CD4-positive, alpha-beta memory T cell (primary cell): ENCODE measurements around the gene ACVR1. TPM values are rescaled to one million over a fixed set of nuclear protein-coding genes. Genes with fewer than 3 reads are reported as not detected.

Experiments used
- CTCF ChIA-PET: fragments of 350-600 bp; sonication (Branson Sonifier 250); formaldehyde crosslinking; loops from one replicate; lab custom pipeline; 2021; ENCODE audit warnings: inconsistent platforms; ENCODE audit not compliant: partially characterized antibody; lab: Charles Lee
- POLR2A ChIA-PET: fragments of 350-600 bp; sonication (Branson Sonifier 250); formaldehyde crosslinking; loops from one replicate; lab custom pipeline; 2021; ENCODE audit not compliant: partially characterized antibody; lab: Charles Lee
- DNase-seq, 5 donors: peaks; one replicate each; pipeline versions ENCODE4 v3.0.0 to v3.0.0-alpha.2; 2020 to 2022; ENCODE audit warnings: mixed read lengths in 1 of 5
- H3K27ac ChIP-seq: one replicate; pipeline ENCODE4 v1.7.0; 2013; ENCODE audit warnings: low read depth, low read length
- H3K27me3 ChIP-seq: 2 replicates; pipeline ENCODE4 v1.7.0; 2013; ENCODE audit warnings: mild to moderate bottlenecking, low read length, moderate library complexity; ENCODE audit not compliant: insufficient read depth
- H3K36me3 ChIP-seq: 2 replicates; pipeline ENCODE4 v1.7.0; 2013; ENCODE audit warnings: mild to moderate bottlenecking, low read length, moderate library complexity; ENCODE audit not compliant: insufficient read depth
- H3K4me1 ChIP-seq: 2 replicates; pipeline ENCODE4 v1.7.0; 2013; ENCODE audit warnings: mild to moderate bottlenecking, low read length, moderate library complexity; ENCODE audit not compliant: insufficient read depth
- H3K4me3 ChIP-seq, 2 donors: one replicate each; pipeline ENCODE4 v1.7.0; 2013; ENCODE audit warnings: low read length in 2 of 2, mild to moderate bottlenecking in 1 of 2
- H3K9me3 ChIP-seq, 2 donors: one replicate each; pipeline ENCODE4 v1.7.0; 2013; ENCODE audit warnings: low read length in 2 of 2, control low read depth in 1 of 2; ENCODE audit not compliant: control insufficient read depth in 1 of 2
- H3K27ac Mint-ChIP-seq, 7 donors: one replicate each; pipeline ENCODE4 v1.8.0; 2020 to 2021; ENCODE audit warnings: mixed read lengths in 7 of 7, mild to moderate bottlenecking in 6 of 7, inconsistent platforms in 3 of 7, moderate library complexity in 3 of 7
- H3K27me3 Mint-ChIP-seq, 2 donors: one replicate each; pipeline ENCODE4 v1.8.0; 2020 to 2021; ENCODE audit warnings: mixed read lengths in 2 of 2
- H3K36me3 Mint-ChIP-seq, 2 donors: one replicate each; pipeline ENCODE4 v1.8.0; 2020 to 2021; ENCODE audit warnings: mixed read lengths in 2 of 2, inconsistent platforms in 1 of 2, mild to moderate bottlenecking in 1 of 2
- H3K4me1 Mint-ChIP-seq, 4 donors: one replicate each; pipeline ENCODE4 v1.8.0; 2020 to 2021; ENCODE audit warnings: mixed read lengths in 4 of 4, mild to moderate bottlenecking in 1 of 4
- H3K4me3 Mint-ChIP-seq, 8 donors: one replicate each; pipeline ENCODE4 v1.8.0; 2020 to 2021; ENCODE audit warnings: mixed read lengths in 8 of 8, mild to moderate bottlenecking in 7 of 8, moderate library complexity in 6 of 8, inconsistent platforms in 3 of 8
- H3K9me3 Mint-ChIP-seq, 8 donors: one replicate each; pipeline ENCODE4 v1.8.0; 2020 to 2021; ENCODE audit warnings: mixed read lengths in 8 of 8, mild to moderate bottlenecking in 5 of 8, inconsistent platforms in 3 of 8, moderate library complexity in 1 of 8
- intact Hi-C: fragments of 100-400 bp; cut with micrococcal nuclease; formaldehyde crosslinking; loops from one replicate; pipeline ENCODE4 v1.15.1; 2023
- polyA plus RNA-seq, 2 donors: library from polyadenylated mRNA; unstranded; fragments of 300-500 nt; fragmentation: Illumina TruSeq; gene quantifications; one replicate each; pipeline ENCODE4 v1.2.3, GENCODE V29; 2021
- total RNA-seq, 2 experiments: library from RNA; stranded (reverse); gene quantifications; one replicate each; pipeline ENCODE4 v1.2.3, GENCODE V29; 2021

ACVR1 gene
- total RNA-seq (10 to 100 TPM; 26.9 to 31.9 TPM), polyA plus RNA-seq (10 to 100 TPM; 16.1 to 23.3 TPM)

DNA sequence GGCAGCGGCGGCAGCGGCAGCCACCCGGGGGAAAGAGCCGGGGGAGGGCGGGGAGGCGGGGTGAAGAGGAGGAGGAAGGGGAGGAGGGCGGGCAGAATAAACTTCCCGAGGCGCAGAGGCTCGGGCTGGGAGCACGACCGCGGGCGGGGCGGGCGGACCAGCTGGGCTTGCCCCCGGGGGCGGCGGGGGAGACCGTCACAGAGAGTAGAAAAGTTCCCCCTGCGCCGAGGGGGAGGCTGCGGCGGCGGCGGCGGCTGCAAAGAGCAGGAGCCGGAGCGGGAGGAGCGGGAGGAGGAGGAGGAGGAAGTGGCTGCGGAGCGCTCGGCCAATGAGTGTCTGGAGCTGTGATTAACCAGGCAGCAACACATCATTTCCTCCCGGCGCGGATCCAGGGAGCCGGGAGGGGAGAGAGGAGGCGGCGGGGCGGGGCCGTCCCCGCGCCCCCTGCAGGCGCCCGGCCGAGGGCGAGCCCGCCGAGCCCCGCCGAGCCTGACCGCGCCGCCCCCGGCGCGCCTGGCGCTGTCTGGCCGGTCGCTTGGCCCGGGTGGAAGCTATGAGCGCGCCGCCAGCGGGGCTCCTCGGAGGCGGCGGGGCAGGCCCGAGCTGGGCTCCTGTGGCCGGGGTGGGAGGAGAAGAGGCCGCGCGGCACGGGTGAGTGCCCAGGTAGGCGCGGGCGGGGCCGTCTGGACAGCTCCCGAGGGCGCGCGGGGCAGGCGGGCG lies at the start of gene ACVR1:
TSS of gene ACVR1 (minus strand) at position 265 of the 720 bp plus-strand sequence. CDS start 76,837 bp downstream, outside the sequence.
- peak within 1 kb of the TSS; percentile 74 to 76 for H3K4me3 ChIP-seq
- peak; percentile 78 to 90 (median 80) for DNase-seq
- no peaks in the 10 kb centered on the region for H3K27me3 ChIP-seq
- Mint-ChIP-seq H3K27ac (peak within 1 kb of the TSS; percentile 88 to 96 (median 93)), H3K4me3 (peak within 1 kb of the TSS; percentile 94 to 100 (median 96)), H3K36me3 (peaks cover 0 to 14% of the 10 kb centered on the region in 2 donors), H3K27me3 (no peaks in the 10 kb centered on the region), H3K9me3 (no peaks in the 10 kb centered on the region), H3K4me1 (peaks cover 46 to 69% (median 60%) of the 10 kb centered on the region in 4 donors)
- intact Hi-C loops = loop anchor here (1.0 to 10.0 kb wide), 7 partner anchors 21 to 1836 kb away; partner anchors contain the start of genes ACVR1C, CCDC148, MARCHF7 and NR4A2
- CTCF ChIA-PET = interaction anchor here (0.8 to 4.7 kb wide), 15 partner anchors 9 to 247 kb away, joined by 3 to 39 read pairs (median 7); no protein-coding TSS in a partner anchor
- no peaks in the 10 kb centered on the region for H3K9me3 ChIP-seq
- POLR2A ChIA-PET = interaction anchor here (0.5 to 7.3 kb wide), 23 partner anchors 9 to 1836 kb away, joined by 3 to 308 read pairs (median 3); partner anchors contain the start of genes CYTIP and MARCHF7
- H3K4me1 ChIP-seq = peaks cover 72% of the 10 kb centered on the region
- H3K27ac ChIP-seq = peak within 1 kb of the TSS; percentile 66
- peaks cover 4% of the 10 kb centered on the region for H3K36me3 ChIP-seq

DNA sequence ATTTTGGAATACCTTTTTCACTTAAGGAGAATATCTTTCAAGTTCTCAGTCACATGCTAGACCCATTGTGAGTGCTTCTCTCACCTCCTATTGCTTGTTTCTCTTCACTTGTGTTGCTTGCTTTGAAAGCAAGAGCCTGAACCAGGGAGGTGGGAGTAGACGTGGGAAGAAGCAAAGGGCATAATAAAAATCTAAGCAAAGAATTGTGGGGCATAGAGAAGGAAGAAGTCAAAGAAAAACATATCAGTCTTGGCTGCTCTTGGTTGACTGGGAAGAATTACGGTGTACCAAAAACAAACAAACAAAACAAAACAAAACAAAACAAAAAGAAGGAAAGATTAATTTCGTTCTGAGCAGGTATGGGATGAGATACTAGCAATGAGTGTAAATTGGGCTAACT lies 48.9 kb upstream of the ACVR1 start:
- Histone ChIP-seq H3K9me3 (no peaks in the 10 kb centered on the region), H3K36me3 (no peaks in the 10 kb centered on the region), H3K27me3 (no peaks in the 10 kb centered on the region), H3K4me1 (no peaks in the 10 kb centered on the region), H3K4me3 (no peak overlapping the region), H3K27ac (no peak overlapping the region)
- no peak for DNase-seq
- H3K27me3 Mint-ChIP-seq = peaks cover 0 to 2% of the 10 kb centered on the region in 2 donors
- H3K4me3 Mint-ChIP-seq = no peak overlapping the region
- intact Hi-C loops = no loop called here
- CTCF ChIA-PET = no interaction called here
- POLR2A ChIA-PET = no interaction called here
- no peaks in the 10 kb centered on the region for H3K4me1 Mint-ChIP-seq
- no peaks in the 10 kb centered on the region for H3K9me3 Mint-ChIP-seq
- no peak overlapping the region for H3K27ac Mint-ChIP-seq
- peaks cover 0 to 2% of the 10 kb centered on the region in 2 donors for H3K36me3 Mint-ChIP-seq

DNA sequence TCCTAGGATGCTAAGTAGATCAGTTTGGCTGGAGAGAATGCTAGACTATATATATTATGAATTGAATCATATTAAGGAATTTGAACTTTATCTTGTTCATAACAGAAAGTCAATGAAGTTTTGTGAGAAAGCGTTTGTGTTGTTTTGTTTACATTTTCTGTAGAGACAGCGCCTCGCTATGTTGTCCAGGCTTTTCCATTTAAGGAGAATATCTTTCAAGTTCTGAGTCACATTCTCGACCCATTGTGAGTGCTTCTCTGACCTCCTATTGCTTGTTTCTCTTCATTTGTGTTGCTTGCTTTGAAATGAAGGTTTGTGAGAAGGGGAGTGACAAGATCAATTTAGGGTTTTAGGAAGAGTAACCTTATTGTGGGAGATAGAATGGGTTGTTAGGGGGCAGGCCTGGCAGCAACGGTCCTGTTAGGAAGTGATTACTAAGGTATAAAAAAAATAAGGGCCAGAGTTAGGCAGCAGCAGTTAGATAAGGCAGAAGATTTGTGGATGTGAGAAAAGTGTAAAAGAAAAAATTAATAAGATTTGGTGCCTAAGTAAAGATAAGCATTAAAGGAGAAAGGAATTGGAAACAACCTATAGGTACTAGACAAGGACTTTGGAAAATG lies 47.6 kb upstream of the ACVR1 start:
- Mint-ChIP-seq H3K36me3 (no peaks in the 10 kb centered on the region), H3K9me3 (no peaks in the 10 kb centered on the region), H3K4me3 (no peak overlapping the region), H3K4me1 (no peaks in the 10 kb centered on the region), H3K27ac (peak overlapping the region in 1 of 7 donors; percentile 11), H3K27me3 (peaks cover 0 to 2% of the 10 kb centered on the region in 2 donors)
- POLR2A ChIA-PET = no interaction called here
- no peak overlapping the region for H3K4me3 ChIP-seq
- intact Hi-C loops = no loop called here
- H3K4me1 ChIP-seq = no peaks in the 10 kb centered on the region
- no peaks in the 10 kb centered on the region for H3K27me3 ChIP-seq
- CTCF ChIA-PET = no interaction called here
- no peak for DNase-seq
- no peak overlapping the region for H3K27ac ChIP-seq
- H3K9me3 ChIP-seq = no peaks in the 10 kb centered on the region
- H3K36me3 ChIP-seq = no peaks in the 10 kb centered on the region

DNA sequence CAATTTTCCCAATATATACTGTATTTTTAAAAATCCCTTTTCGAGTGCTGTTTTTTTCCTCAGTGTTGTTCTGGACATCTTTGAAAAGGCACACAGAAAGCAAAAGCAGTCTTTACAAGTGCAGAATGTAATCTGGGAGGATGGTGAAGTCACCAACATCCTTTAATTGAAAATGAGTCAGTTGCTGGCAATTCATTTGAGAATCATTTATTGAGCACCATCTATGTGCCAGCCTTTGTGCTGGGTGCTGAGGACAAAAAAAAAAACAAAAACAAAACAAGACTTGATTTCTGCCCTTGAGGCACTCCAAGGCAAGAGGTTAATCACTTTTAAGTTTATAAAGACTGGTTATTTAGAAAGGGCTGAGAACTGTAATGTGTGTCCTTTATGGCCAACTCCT lies 46.7 kb upstream of the ACVR1 start:
- DNase-seq = no peak
- Mint-ChIP-seq H3K4me3 (no peak overlapping the region), H3K27me3 (peaks cover 0 to 2% of the 10 kb centered on the region in 2 donors), H3K36me3 (no peaks in the 10 kb centered on the region), H3K4me1 (no peaks in the 10 kb centered on the region), H3K27ac (no peak overlapping the region), H3K9me3 (peaks cover 0 to 2% (median 0%) of the 10 kb centered on the region in 8 donors)
- Histone ChIP-seq H3K4me1 (no peaks in the 10 kb centered on the region), H3K36me3 (no peaks in the 10 kb centered on the region), H3K27me3 (no peaks in the 10 kb centered on the region), H3K9me3 (no peaks in the 10 kb centered on the region), H3K4me3 (no peak overlapping the region), H3K27ac (no peak overlapping the region)
- intact Hi-C loops = no loop called here
- CTCF ChIA-PET = no interaction called here
- POLR2A ChIA-PET = no interaction called here

DNA sequence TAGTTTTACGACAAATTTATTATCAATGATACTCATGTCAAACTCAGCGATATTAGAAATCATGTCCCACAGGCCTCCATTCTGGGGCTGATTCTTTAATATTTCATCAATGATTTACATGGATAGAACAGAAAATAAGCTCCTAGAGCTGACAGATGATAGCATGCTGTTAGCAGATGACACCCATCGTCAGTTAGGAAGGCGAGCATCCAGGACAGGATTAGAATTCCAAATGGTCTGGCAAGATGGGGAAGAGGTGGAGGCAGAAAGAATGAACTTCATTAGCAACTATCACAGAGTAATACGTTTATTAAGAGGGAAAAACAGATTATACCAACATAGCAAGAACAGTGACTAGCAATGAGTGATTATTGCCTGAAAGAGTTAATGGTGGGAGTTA lies 46.2 kb upstream of the ACVR1 start:
- no peak overlapping the region for H3K4me3 Mint-ChIP-seq
- H3K9me3 Mint-ChIP-seq = peaks cover 0 to 4% (median 0%) of the 10 kb centered on the region in 8 donors
- ChIA-PET CTCF (no interaction called here), POLR2A (no interaction called here)
- intact Hi-C loops = no loop called here
- H3K9me3 ChIP-seq = no peaks in the 10 kb centered on the region
- no peak overlapping the region for H3K27ac ChIP-seq
- H3K27me3 Mint-ChIP-seq = peaks cover 0 to 2% of the 10 kb centered on the region in 2 donors
- DNase-seq = no peak
- no peaks in the 10 kb centered on the region for H3K4me1 ChIP-seq
- no peaks in the 10 kb centered on the region for H3K36me3 Mint-ChIP-seq
- H3K36me3 ChIP-seq = no peaks in the 10 kb centered on the region
- no peaks in the 10 kb centered on the region for H3K27me3 ChIP-seq
- no peaks in the 10 kb centered on the region for H3K4me1 Mint-ChIP-seq
- no peak overlapping the region for H3K27ac Mint-ChIP-seq
- H3K4me3 ChIP-seq = no peak overlapping the region

DNA sequence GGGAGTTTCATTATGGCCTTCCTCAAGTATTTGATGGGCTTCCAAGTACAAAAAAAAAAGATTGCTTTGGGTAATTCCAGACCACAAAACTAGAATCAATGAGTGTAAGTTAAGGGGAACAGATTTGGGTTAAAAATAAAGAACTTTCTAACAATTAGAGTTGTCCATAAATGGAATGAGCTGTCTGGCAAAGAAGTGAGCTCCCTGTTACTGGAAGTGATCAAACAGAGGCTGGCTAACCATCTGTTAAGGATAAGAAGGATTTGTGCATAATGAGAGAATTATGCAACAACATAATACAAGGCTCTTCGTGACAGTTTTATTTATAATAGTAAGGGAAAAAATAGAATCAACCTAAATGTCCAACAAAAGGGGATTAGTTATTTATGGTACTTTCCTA lies 44.6 kb upstream of the ACVR1 start:
- H3K4me3 Mint-ChIP-seq = no peak overlapping the region
- no peaks in the 10 kb centered on the region for H3K36me3 ChIP-seq
- H3K4me3 ChIP-seq = no peak overlapping the region
- ChIA-PET POLR2A (no interaction called here), CTCF (interaction anchor here (0.7 kb wide), 1 partner anchor 422 kb away, joined by 3 read pairs; no protein-coding TSS in a partner anchor)
- H3K27ac Mint-ChIP-seq = no peak overlapping the region
- no peak for DNase-seq
- intact Hi-C loops = no loop called here
- no peak overlapping the region for H3K27ac ChIP-seq
- no peaks in the 10 kb centered on the region for H3K4me1 ChIP-seq
- peaks cover 0 to 2% of the 10 kb centered on the region in 2 donors for H3K27me3 Mint-ChIP-seq
- H3K4me1 Mint-ChIP-seq = no peaks in the 10 kb centered on the region
- no peaks in the 10 kb centered on the region for H3K9me3 ChIP-seq
- H3K27me3 ChIP-seq = no peaks in the 10 kb centered on the region
- no peaks in the 10 kb centered on the region for H3K36me3 Mint-ChIP-seq
- H3K9me3 Mint-ChIP-seq = peaks cover 0 to 4% (median 0%) of the 10 kb centered on the region in 8 donors

DNA sequence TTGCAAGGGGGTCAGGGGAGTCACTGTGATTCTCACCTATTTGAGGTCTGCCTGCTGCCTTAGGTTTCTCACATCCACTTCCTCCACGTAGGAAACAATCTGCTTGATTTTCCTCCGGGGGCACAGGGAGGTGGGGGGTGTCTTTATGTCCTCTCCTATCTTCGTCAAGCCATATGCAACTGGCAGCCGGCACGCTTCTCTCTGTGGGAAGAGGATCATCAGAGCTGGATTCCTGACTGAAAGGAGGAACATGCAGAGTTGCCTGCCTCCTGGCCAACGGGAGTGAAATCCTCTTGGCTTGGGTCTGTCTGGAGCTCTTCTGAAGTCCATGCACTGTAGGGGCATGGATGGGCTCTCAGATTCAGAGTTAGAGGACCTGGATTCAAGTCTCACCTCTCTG lies 43.1 kb upstream of the ACVR1 start:
- no peaks in the 10 kb centered on the region for H3K27me3 ChIP-seq
- no peak for DNase-seq
- peaks cover 0 to 4% (median 0%) of the 10 kb centered on the region in 8 donors for H3K9me3 Mint-ChIP-seq
- H3K27ac ChIP-seq = no peak overlapping the region
- no peaks in the 10 kb centered on the region for H3K4me1 ChIP-seq
- H3K4me3 ChIP-seq = no peak overlapping the region
- H3K4me3 Mint-ChIP-seq = no peak overlapping the region
- H3K9me3 ChIP-seq = no peaks in the 10 kb centered on the region
- H3K27ac Mint-ChIP-seq = no peak overlapping the region
- no peaks in the 10 kb centered on the region for H3K36me3 Mint-ChIP-seq
- intact Hi-C loops = no loop called here
- POLR2A ChIA-PET = interaction anchor here (0.9 kb wide), 1 partner anchor 21 kb away, joined by 3 read pairs; no protein-coding TSS in a partner anchor
- no peaks in the 10 kb centered on the region for H3K4me1 Mint-ChIP-seq
- no peaks in the 10 kb centered on the region for H3K36me3 ChIP-seq
- peaks cover 0 to 2% of the 10 kb centered on the region in 2 donors for H3K27me3 Mint-ChIP-seq
- CTCF ChIA-PET = interaction anchor here (1.8 kb wide), 1 partner anchor 18 kb away, joined by 6 read pairs; no protein-coding TSS in a partner anchor
